Measurements from ENCODE around the gene UGGT1. TPM values are rescaled to one million over a fixed set of nuclear protein-coding genes. Genes with fewer than 3 reads are reported as not detected.

The UGGT1 gene
- total RNA-seq, 2 experiments from 2014 or later = 33.2 to 59.5 TPM

- no TSS peak for BruUV-seq (replicated peaks)
- Histone ChIP-seq H3K27ac (ENCODE audit: low read depth, low read length, poor library complexity, severe bottlenecking) (no peak overlapping the region), H3K4me2 (ENCODE audit: low read length) (no peak overlapping the region), H2AFZ (ENCODE audit: low read length) (peak overlapping the region; percentile 21; the same call in 1 of the 2 replicates), H3K36me3 (ENCODE audit: insufficient read depth, low read length) (no peaks in the 10 kb centered on the region), H3K79me2 (ENCODE audit: insufficient read depth, low read depth, low read length) (no peaks in the 10 kb centered on the region), H3K9me2 (ENCODE audit: insufficient read depth, low read length) (no peaks in the 10 kb centered on the region), H4K20me1 (ENCODE audit: insufficient read depth, low read length) (no peaks in the 10 kb centered on the region), H3K4me1 (ENCODE audit: insufficient read depth, low read length, poor library complexity, severe bottlenecking) (no peaks in the 10 kb centered on the region), H3K4me3 (ENCODE audit: low read depth, low read length, poor library complexity, severe bottlenecking) (no peak overlapping the region), H3K9me3 (ENCODE audit: low read length) (no peaks in the 10 kb centered on the region)
- no peak for TF ChIP-seq EZH2phosphoT487 (IDR thresholded peaks at IDR 0.05; ENCODE audit: borderline replicate concordance, low read depth, low read length)
- no peak for TF ChIP-seq CTCF (conservative IDR thresholded peaks at IDR 0.05; ENCODE audit: low read length)
- no peak for DNase-seq (ENCODE audit: low spot score)
- ChIA-PET POLR2A (no interaction called here), CTCF (ENCODE audit: unreplicated experiment) (no interaction called here)
- intact Hi-C loops (cut with micrococcal nuclease; ENCODE audit: unreplicated experiment) = no loop called here
These were observed 126.7 kb downstream of the UGGT1 start for GRCh38 chr2:128217671-128218070.

GRCh38 chr2:128219891-128220290 lies 128.9 kb downstream of the UGGT1 start:
- no peaks in the 10 kb centered on the region for H3K9me2 ChIP-seq (ENCODE audit: insufficient read depth, low read length)
- no peaks in the 10 kb centered on the region for H4K20me1 ChIP-seq (ENCODE audit: insufficient read depth, low read length)
- POLR2A ChIA-PET = interaction anchor here (1.1 kb wide), 1 partner anchor 19 kb away, joined by 4 read pairs; no protein-coding TSS in a partner anchor
- H3K79me2 ChIP-seq (ENCODE audit: insufficient read depth, low read depth, low read length) = no peaks in the 10 kb centered on the region
- no peaks in the 10 kb centered on the region for H3K36me3 ChIP-seq (ENCODE audit: insufficient read depth, low read length)
- no peak for TF ChIP-seq CTCF (conservative IDR thresholded peaks at IDR 0.05; ENCODE audit: low read length)
- TF ChIP-seq EZH2phosphoT487 (IDR thresholded peaks at IDR 0.05; ENCODE audit: borderline replicate concordance, low read depth, low read length) = no peak
- no peaks in the 10 kb centered on the region for H3K9me3 ChIP-seq (ENCODE audit: low read length)
- H3K4me2 ChIP-seq (ENCODE audit: low read length) = no peak overlapping the region
- no peak for DNase-seq (ENCODE audit: low spot score)
- intact Hi-C loops (cut with micrococcal nuclease; ENCODE audit: unreplicated experiment) = no loop called here
- no peak overlapping the region for H2AFZ ChIP-seq (ENCODE audit: low read length)
- BruUV-seq (replicated peaks) = no TSS peak
- H3K4me3 ChIP-seq (ENCODE audit: low read depth, low read length, poor library complexity, severe bottlenecking) = no peak overlapping the region
- no peak overlapping the region for H3K27ac ChIP-seq (ENCODE audit: low read depth, low read length, poor library complexity, severe bottlenecking)
- CTCF ChIA-PET (ENCODE audit: unreplicated experiment) = no interaction called here
- H3K4me1 ChIP-seq (ENCODE audit: insufficient read depth, low read length, poor library complexity, severe bottlenecking) = no peaks in the 10 kb centered on the region

- TF ChIP-seq EZH2phosphoT487 (IDR thresholded peaks at IDR 0.05; ENCODE audit: borderline replicate concordance, low read depth, low read length) = no peak
- no peak for TF ChIP-seq CTCF (conservative IDR thresholded peaks at IDR 0.05; ENCODE audit: low read length)
- no peaks in the 10 kb centered on the region for H3K36me3 ChIP-seq (ENCODE audit: insufficient read depth, low read length)
- H4K20me1 ChIP-seq (ENCODE audit: insufficient read depth, low read length) = no peaks in the 10 kb centered on the region
- ChIA-PET CTCF (ENCODE audit: unreplicated experiment) (no interaction called here), POLR2A (interaction anchor here (0.7 kb wide), 1 partner anchor 319 kb away, joined by 3 read pairs; no protein-coding TSS in a partner anchor)
- no peak overlapping the region for H3K4me3 ChIP-seq (ENCODE audit: low read depth, low read length, poor library complexity, severe bottlenecking)
- no peak overlapping the region for H3K4me2 ChIP-seq (ENCODE audit: low read length)
- no peak overlapping the region for H3K27ac ChIP-seq (ENCODE audit: low read depth, low read length, poor library complexity, severe bottlenecking)
- H3K79me2 ChIP-seq (ENCODE audit: insufficient read depth, low read depth, low read length) = no peaks in the 10 kb centered on the region
- BruUV-seq (replicated peaks) = no TSS peak
- H3K9me2 ChIP-seq (ENCODE audit: insufficient read depth, low read length) = no peaks in the 10 kb centered on the region
- no peaks in the 10 kb centered on the region for H3K4me1 ChIP-seq (ENCODE audit: insufficient read depth, low read length, poor library complexity, severe bottlenecking)
- intact Hi-C loops (cut with micrococcal nuclease; ENCODE audit: unreplicated experiment) = no loop called here
- no peak overlapping the region for H2AFZ ChIP-seq (ENCODE audit: low read length)
- DNase-seq (ENCODE audit: low spot score) = no peak
- no peaks in the 10 kb centered on the region for H3K9me3 ChIP-seq (ENCODE audit: low read length)
These were observed 136.9 kb downstream of the UGGT1 start for GRCh38 chr2:128227862-128228261.

All from OCI-LY7 (cell line).